Psoas muscle (tissue), 8 donors: Measurements from ENCODE around the gene TMEFF1. TPM values are rescaled to one million over a fixed set of nuclear protein-coding genes. Genes with fewer than 3 reads are reported as not detected.
A peak's percentile ranks its signal among the peaks of the same experiment; 100 is the strongest.

Source experiments
- ATAC-seq, 4 donors: fragments of 200-7000 bp; cut with Tn5 transposase; one replicate each; pipeline ENCODE4 v1.9.1; 2020; ENCODE audit warnings: moderate library complexity in 3 of 4, mild to moderate bottlenecking in 2 of 4
- DNase-seq, 2 donors: peaks; one replicate each; pipeline ENCODE4 v3.0.0-alpha.2; 2020
- H3K27ac ChIP-seq: fragments of 200-600 bp; one replicate; pipeline ENCODE4 v1.8.0; 2022
- H3K27me3 ChIP-seq, 3 donors: fragments of 200-600 bp in 1 of 3; one replicate each; pipeline versions ENCODE4 v1.6.1 to v1.8.0; 2013 to 2022; ENCODE audit warnings: low read length in 2 of 3, mild to moderate bottlenecking in 2 of 3, moderate library complexity in 1 of 3; ENCODE audit not compliant: insufficient read depth in 3 of 3
- H3K36me3 ChIP-seq, 2 donors: fragments of 200-600 bp in 1 of 2; one replicate each; pipeline versions ENCODE4 v1.6.1 to v1.8.0; 2013 to 2022; ENCODE audit warnings: low read depth in 1 of 2, mild to moderate bottlenecking in 1 of 2, moderate library complexity in 1 of 2; ENCODE audit not compliant: insufficient read depth in 1 of 2
- H3K4me1 ChIP-seq: fragments of 200-600 bp; one replicate; pipeline ENCODE4 v1.8.0; 2022
- H3K4me3 ChIP-seq: fragments of 200-600 bp; one replicate; pipeline ENCODE4 v1.8.0; 2022; ENCODE audit warnings: mild to moderate bottlenecking
- H3K9me3 ChIP-seq: fragments of 200-600 bp; one replicate; pipeline ENCODE4 v1.8.0; 2022
- CTCF ChIP-seq: fragments of 200-600 bp; IDR thresholded peaks from one replicate; pipeline ENCODE4 v1.8.0; 2022; ENCODE audit warnings: antibody characterized with exemption
- WGBS, 3 donors: extraction: QIAGEN DNeasy Blood & Tissue Kit; methylation state at CpG; one replicate each; pipeline versions ENCODE4 v1.1.6 to v1.1.7; 2013; 5-methylcytosine and 5-hydroxymethylcytosine counted together
- intact Hi-C, 2 donors: fragments of 100-400 bp; cut with DNase I; formaldehyde crosslinking; loops; one replicate each; pipeline versions ENCODE4 v1.11.0 to v1.14.2; 2022
- long read RNA-seq, 2 donors: library from polyadenylated mRNA; unstranded; transcript quantifications; one replicate each; pipeline ENCODE4 v2.0.0, GENCODE V29; 2021
- polyA plus RNA-seq, 3 donors: library from polyadenylated mRNA; stranded (reverse); fragments of 200-250 nt; gene quantifications; one replicate each; pipeline ENCODE4 v1.2.3, GENCODE V29; 2013
- total RNA-seq, 4 donors: library from RNA; stranded (reverse); fragmentation: NEBNext Ultra II Directional in 2 of 4; extraction: Animal tissue kit (Norgen Biotek cat#: 25700) in 2 of 4; gene quantifications; one replicate each; pipeline versions ENCODE4 v1.2.1 to v1.2.4, GENCODE V29; 2021 to 2023
- donor health status: healthy with polysubstance abuse.
- donor health status: DM: no; HTN: no; CAD: no; lungs with moderate emphysema.
- donor health status: Bipolar disorder and iron deficiency.
- donor health status: healthy.
- donor health status: DM: yes; HTN: yes; CAD: no.
- donor health status: DM: no; HTN: no; CAD: no.
- donor health status: DM: no; HTN: no; CAD: no.
- donor health status: DM: yes; HTN: yes; CAD: no.

TMEFF1 gene
- total RNA-seq: under 1 TPM in 3 of 4 donors, not detected in 1; 0.29 to 0.56 (median 0.30) TPM
- polyA plus RNA-seq: under 1 TPM in 2 of 3 donors, not detected in 1; 0.07 to 0.08 TPM
- long read RNA-seq, donor 1: 0 reads
- long read RNA-seq, donor 2: 0 reads

- WGBS, 3 donors: 2 to 3% (median 2%) methylated on average over 34 to 54 of the region's 54 CpGs
- intact Hi-C loops: loop anchor here (5.0 to 10.0 kb wide), 2 partner anchors 46 to 122 kb away; partner anchors contain the start of gene MSANTD3 (in 1 of the 2)
- no peak for TF ChIP-seq CTCF
- H3K4me3 ChIP-seq: peak within 1 kb of the TSS; percentile 83
- H3K9me3 ChIP-seq: no peaks in the 10 kb centered on the region
- H3K4me1 ChIP-seq: peaks cover 19% of the 10 kb centered on the region
- H3K27ac ChIP-seq: no peak within 1 kb of the TSS
- peaks cover 0 to 4% (median 0%) of the 10 kb centered on the region in 3 donors for H3K27me3 ChIP-seq
- DNase-seq (peak; percentile 42 to 67), ATAC-seq (peak; percentile 55 to 82 (median 78))
- no peaks in the 10 kb centered on the region for H3K36me3 ChIP-seq
Measured at GRCh38 chr9:100472788-100473275, at the start of gene TMEFF1. TSS of gene TMEFF1 (plus strand) at chr9:100473149. CDS start at chr9:100473545, 396 bp downstream.

DNA sequence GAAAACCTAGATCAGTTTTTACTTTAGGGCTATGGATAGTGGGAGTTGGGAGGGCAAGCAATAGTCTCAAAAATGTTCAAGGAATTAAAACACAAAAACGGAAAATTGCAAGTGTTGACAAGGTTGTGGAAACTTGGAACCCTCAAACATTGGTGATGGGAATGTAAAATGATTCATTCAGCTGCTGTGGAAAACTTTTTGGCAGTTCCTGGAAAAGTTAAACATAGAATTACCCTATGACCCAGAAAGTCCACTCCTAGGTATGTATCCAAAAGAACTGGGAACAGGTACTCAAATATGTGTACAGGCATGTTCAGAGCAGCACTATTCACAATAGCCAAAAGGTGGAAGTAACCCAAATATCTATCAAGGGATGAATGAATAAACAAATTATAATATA is 47.2 kb upstream of the TMEFF1 start:
- no peak for TF ChIP-seq CTCF
- DNase-seq (no peak), ATAC-seq (peak in 1 of 4 donors; percentile 17)
- Histone ChIP-seq H3K36me3 (no peaks in the 10 kb centered on the region), H3K4me1 (peaks cover 35% of the 10 kb centered on the region), H3K4me3 (peak overlapping the region; percentile 62), H3K9me3 (no peaks in the 10 kb centered on the region), H3K27ac (peak overlapping the region; percentile 75), H3K27me3 (no peaks in the 10 kb centered on the region)
- intact Hi-C loops: loop anchor here in 1 of 2 donors (5.0 kb wide), 3 partner anchors 47 to 172 kb away; partner anchors contain the start of genes TEX10 and TMEFF1
- WGBS, 3 donors: 10 to 23% (median 11%) methylated on average over 1 of the region's 1 CpG

DNA sequence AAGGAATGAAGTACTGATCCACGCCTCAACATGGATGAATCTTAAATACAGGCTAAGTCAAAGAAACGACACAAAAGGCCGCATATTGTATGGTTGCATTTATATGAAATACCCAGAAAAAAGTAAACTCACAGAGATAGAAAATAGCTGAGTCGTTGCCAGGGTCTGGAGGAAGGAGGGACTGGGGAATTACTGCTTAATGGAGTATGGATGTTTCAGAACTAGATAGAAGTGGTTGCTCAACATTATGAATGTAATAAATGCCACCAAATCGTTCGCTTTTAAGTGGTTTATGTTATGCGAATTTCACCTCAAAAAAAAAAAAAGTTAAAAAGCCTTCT is 46.8 kb upstream of the TMEFF1 start:
- peak overlapping the region; percentile 75 for H3K27ac ChIP-seq
- TF ChIP-seq CTCF: no peak
- ATAC-seq: no peak
- DNase-seq: no peak
- H3K4me1 ChIP-seq: peaks cover 35% of the 10 kb centered on the region
- intact Hi-C loops: loop anchor here in 1 of 2 donors (5.0 kb wide), 3 partner anchors 46 to 171 kb away; partner anchors contain the start of genes TEX10 and TMEFF1
- 30 to 35% (median 31%) methylated on average over 7 of the region's 7 CpGs for WGBS, 3 donors
- H3K27me3 ChIP-seq: no peaks in the 10 kb centered on the region
- peak overlapping the region; percentile 62 for H3K4me3 ChIP-seq
- no peaks in the 10 kb centered on the region for H3K36me3 ChIP-seq
- H3K9me3 ChIP-seq: no peaks in the 10 kb centered on the region

GRCh38 chr9:100426530-100427365 is 46.2 kb upstream of the TMEFF1 start, which contains the start of gene MSANTD3:
TSS of gene MSANTD3 (plus strand) at chr9:100427143. CDS start at chr9:100441939, 14,796 bp downstream.
- peaks cover 35% of the 10 kb centered on the region for H3K4me1 ChIP-seq
- DNase-seq (peak; percentile 69 to 81), ATAC-seq (peak; percentile 77 to 90 (median 84))
- WGBS, 3 donors: 0 to 2% (median 1%) methylated on average over 20 to 78 of the region's 80 CpGs
- H3K9me3 ChIP-seq: no peaks in the 10 kb centered on the region
- intact Hi-C loops: loop anchor here in 1 of 2 donors (5.0 kb wide), 3 partner anchors 46 to 171 kb away; partner anchors contain the start of genes TEX10 and TMEFF1
- peak within 1 kb of the TSS; percentile 91 for H3K27ac ChIP-seq
- no peaks in the 10 kb centered on the region for H3K36me3 ChIP-seq
- H3K4me3 ChIP-seq: peak within 1 kb of the TSS; percentile 92
- peak; percentile 32 for TF ChIP-seq CTCF
- no peaks in the 10 kb centered on the region for H3K27me3 ChIP-seq
